ENCODE results near the gene SH3GL1.

- no peak for TF ChIP-seq CTCF (conservative IDR thresholded peaks at IDR 0.05; ENCODE audit: low read depth in 2 of 2)
- TF ChIP-seq POLR2AphosphoS5 (IDR thresholded peaks at IDR 0.05; ENCODE audit: low read depth): no peak
- TF ChIP-seq EZH2phosphoT487 (IDR thresholded peaks at IDR 0.05; ENCODE audit: unreplicated experiment): no peak
- TF ChIP-seq, protein P1, sequence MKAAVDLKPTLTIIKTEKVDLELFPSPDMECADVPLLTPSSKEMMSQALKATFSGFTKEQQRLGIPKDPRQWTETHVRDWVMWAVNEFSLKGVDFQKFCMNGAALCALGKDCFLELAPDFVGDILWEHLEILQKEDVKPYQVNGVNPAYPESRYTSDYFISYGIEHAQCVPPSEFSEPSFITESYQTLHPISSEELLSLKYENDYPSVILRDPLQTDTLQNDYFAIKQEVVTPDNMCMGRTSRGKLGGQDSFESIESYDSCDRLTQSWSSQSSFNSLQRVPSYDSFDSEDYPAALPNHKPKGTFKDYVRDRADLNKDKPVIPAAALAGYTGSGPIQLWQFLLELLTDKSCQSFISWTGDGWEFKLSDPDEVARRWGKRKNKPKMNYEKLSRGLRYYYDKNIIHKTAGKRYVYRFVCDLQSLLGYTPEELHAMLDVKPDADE (IDR thresholded peaks at IDR 0.05): no peak
- TF ChIP-seq EZH2 (IDR thresholded peaks at IDR 0.05; ENCODE audit: low read depth, unreplicated experiment): no peak
Observed at GRCh38 chr19:4346020-4346383, 54.3 kb downstream of the SH3GL1 start.
